Jurkat, Clone E6-1 (cell line): ENCODE measurements around the gene AKAP9.
"Not testable (repeated sequence)": the region's sequence is repeated elsewhere in the genome, so short reads cannot be mapped to it uniquely, and the experiment has no call there.

ENCODE experiments used
- DNase-seq: peaks from one replicate; pipeline ENCODE4 v3.0.0-alpha.2; 2011; ENCODE audit warnings: low read depth, low spot score
- H3K4me3 ChIP-seq: 2 replicates; pipeline ENCODE4 v1.5.1; 2011; ENCODE audit warnings: mild to moderate bottlenecking, low read length, control low read depth, moderate library complexity

The AKAP9 gene

GRCh38 chr7:92102862-92103261 is 162.2 kb downstream of the AKAP9 start:
- H3K4me3 ChIP-seq, DNase-seq: not testable (repeated sequence)

GRCh38 chr7:92108821-92109220 is 168.2 kb downstream of the AKAP9 start:
- DNase-seq: no peak
- H3K4me3 ChIP-seq: no peak overlapping the region

- no peak for DNase-seq
- H3K4me3 ChIP-seq: no peak overlapping the region
Measured at GRCh38 chr7:92110857-92111256, 170.2 kb downstream of the AKAP9 start.

GRCh38 chr7:92115821-92116220 is 175.2 kb downstream of the AKAP9 start:
- no peak for DNase-seq
- no peak overlapping the region for H3K4me3 ChIP-seq

GRCh38 chr7:92116949-92117348 is 176.3 kb downstream of the AKAP9 start:
- no peak overlapping the region for H3K4me3 ChIP-seq

GRCh38 chr7:92119213-92119759 is 178.6 kb downstream of the AKAP9 start:
- no peak for DNase-seq
- H3K4me3 ChIP-seq: no peak overlapping the region

More at GRCh38 chr7:92116949-92117348, 176.3 kb downstream of the AKAP9 start:
- DNase-seq: no peak

- no peak for DNase-seq
- H3K4me3 ChIP-seq: no peak overlapping the region
Measured at GRCh38 chr7:92121681-92122080, 181.0 kb downstream of the AKAP9 start.

- no peak overlapping the region for H3K4me3 ChIP-seq
- no peak for DNase-seq
Measured at GRCh38 chr7:92131093-92131492, 190.4 kb downstream of the AKAP9 start.

- no peak overlapping the region for H3K4me3 ChIP-seq
Measured at GRCh38 chr7:92131764-92132330, 191.2 kb downstream of the AKAP9 start.

GRCh38 chr7:92133133-92133736 is 192.6 kb downstream of the AKAP9 start:
- peak overlapping the region; percentile 54 for H3K4me3 ChIP-seq
- no peak for DNase-seq

More at GRCh38 chr7:92131764-92132330, 191.2 kb downstream of the AKAP9 start:
- no peak for DNase-seq

- H3K4me3 ChIP-seq: peak overlapping the region; percentile 54
- DNase-seq: peak; percentile 29
Measured at GRCh38 chr7:92133737-92134270, 193.1 kb downstream of the AKAP9 start.

GRCh38 chr7:92134271-92135051 is 193.8 kb downstream of the AKAP9 start, which contains the start of gene CYP51A1:
TSS of gene CYP51A1 (minus strand) at chr7:92134477. CDS start at chr7:92134364, 113 bp downstream.
- peak within 1 kb of the TSS; percentile 54 for H3K4me3 ChIP-seq
- DNase-seq: peak; percentile 37

- no peak for DNase-seq
- H3K4me3 ChIP-seq: peak overlapping the region; percentile 54
Measured at GRCh38 chr7:92135052-92135889, 194.6 kb downstream of the AKAP9 start.

GRCh38 chr7:92137557-92137956 is 196.9 kb downstream of the AKAP9 start:
- no peak overlapping the region for H3K4me3 ChIP-seq
- no peak for DNase-seq

GRCh38 chr7:92141161-92141560 is 200.5 kb downstream of the AKAP9 start:
- no peak overlapping the region for H3K4me3 ChIP-seq
- DNase-seq: no peak

GRCh38 chr7:92142791-92143190 is 202.1 kb downstream of the AKAP9 start:
- DNase-seq, H3K4me3 ChIP-seq: not testable (repeated sequence)

GRCh38 chr7:92143192-92143880 is 202.7 kb downstream of the AKAP9 start:
- not testable (repeated sequence) for H3K4me3 ChIP-seq, DNase-seq

GRCh38 chr7:92149736-92150239 is 209.1 kb downstream of the AKAP9 start:
- H3K4me3 ChIP-seq: no peak overlapping the region
- no peak for DNase-seq
